ENCODE results near the gene PERM1.
"Not testable (repeated sequence)": the region's sequence is repeated elsewhere in the genome, so short reads cannot be mapped to it uniquely, and the experiment has no call there.

The PERM1 gene

DNA sequence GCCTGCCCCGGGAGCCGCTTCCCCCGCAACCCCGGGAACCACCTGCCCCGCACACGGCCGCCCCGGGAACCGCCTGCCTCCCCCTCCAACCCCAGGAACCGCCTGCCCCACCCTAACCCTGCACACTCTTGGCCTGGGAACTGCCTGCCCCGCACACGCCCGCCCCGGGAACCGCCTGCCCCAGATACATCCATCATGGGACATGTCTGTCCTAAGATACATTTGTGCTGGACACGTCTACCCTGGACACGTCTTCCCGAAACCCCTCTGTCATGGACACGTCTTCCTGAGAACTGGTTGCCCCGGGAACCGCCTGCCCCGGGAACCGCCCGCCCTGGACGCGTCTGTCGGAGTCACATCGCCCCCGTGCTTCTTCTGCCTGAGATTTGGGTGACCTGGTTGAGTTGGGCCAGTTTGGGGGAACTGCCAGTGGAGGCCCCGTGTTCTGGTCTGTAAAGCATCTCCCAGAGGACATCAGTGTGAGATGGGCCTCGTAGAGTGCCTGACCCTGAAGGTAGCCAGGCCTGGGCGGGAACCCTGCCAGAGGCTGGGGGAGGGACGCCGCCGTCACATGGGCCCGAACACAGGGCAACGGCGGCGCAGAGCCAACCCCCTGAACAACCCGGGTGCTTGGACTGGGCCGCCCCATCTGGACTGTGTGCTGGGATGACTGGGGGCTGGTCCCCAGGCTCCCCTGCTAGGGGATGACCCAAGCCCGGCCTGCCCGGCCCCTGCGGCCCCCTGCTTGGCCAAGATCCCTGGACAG is 3.6 kb downstream of the PERM1 start:
- no peak for DNase-seq

DNA sequence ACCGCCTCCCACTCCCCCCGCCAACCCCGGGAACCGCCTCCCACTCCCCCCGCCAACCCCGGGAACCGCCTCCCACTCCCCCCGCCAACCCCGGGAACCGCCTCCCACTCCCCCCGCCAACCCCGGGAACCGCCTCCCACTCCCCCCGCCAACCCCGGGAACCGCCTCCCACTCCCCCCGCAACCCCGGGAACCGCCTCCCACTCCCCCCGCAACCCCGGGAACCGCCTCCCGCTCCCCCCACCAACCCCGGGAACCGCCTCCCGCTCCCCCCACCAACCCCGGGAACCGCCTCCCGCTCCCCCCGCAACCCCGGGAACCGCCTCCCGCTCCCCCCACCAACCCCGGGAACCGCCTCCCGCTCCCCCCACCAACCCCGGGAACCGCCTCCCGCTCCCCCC is 5.1 kb downstream of the PERM1 start:
- not testable (repeated sequence) for DNase-seq

DNA sequence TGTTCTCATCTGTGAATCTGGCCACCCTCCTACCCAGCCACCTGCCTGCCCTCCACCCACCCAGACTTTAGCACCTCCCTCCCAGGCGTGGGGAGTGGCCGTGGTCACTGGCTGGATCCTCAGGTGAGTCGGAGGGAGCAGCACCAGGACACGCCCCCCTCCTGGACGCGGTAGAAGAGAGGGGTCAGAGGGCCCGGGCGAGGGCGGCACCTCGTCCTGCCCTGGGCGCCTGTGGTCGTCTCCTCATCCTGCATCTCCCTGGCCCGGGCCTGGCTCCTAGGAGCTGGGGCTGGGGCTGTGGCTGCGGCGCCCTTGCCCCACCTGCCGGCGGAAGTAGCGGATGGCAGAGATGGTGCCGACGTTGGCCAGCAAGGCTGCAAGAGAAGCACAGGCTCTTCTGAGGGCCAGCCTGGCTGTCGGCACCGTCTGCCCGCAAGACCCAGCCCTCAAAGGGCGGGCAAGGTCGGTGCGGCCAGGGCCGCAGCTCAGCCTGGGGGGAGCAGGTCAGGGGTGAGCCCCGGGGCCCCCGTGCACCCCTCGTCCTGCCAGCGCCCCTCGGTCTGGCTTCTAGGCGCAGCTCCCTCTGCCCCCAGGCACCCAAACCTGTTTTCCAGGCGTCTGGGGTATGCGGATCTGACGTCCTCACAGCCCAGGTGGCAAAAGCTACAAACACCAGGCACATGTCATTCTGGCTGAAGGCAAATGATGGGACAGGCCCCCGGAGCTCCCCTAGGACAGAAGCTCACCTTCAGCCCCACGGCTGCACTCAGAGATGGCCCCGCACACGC is 5.8 kb downstream of the PERM1 start:
- DNase-seq, result peak; percentile 49

DNA sequence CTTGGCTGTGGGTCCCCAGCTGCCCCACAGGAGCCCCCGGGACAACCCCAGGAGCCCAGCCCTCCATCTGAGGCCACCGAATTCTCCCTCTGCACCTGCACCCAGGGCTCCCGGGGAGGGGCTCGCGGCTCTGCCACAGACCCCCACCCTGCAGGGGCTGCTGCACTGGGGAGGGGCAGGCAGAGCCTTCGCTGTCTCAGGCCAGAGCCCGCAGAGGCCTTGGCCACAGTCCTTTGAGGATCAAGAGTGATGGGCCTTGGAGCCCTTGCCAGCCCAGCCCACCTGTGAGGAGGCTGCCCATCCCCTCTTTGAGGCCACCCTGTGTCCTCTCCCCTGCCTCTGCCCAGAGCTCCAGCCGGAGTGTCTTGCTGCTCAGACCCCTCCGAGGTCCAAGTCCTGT is 6.5 kb downstream of the PERM1 start:
- no peak for DNase-seq

DNA sequence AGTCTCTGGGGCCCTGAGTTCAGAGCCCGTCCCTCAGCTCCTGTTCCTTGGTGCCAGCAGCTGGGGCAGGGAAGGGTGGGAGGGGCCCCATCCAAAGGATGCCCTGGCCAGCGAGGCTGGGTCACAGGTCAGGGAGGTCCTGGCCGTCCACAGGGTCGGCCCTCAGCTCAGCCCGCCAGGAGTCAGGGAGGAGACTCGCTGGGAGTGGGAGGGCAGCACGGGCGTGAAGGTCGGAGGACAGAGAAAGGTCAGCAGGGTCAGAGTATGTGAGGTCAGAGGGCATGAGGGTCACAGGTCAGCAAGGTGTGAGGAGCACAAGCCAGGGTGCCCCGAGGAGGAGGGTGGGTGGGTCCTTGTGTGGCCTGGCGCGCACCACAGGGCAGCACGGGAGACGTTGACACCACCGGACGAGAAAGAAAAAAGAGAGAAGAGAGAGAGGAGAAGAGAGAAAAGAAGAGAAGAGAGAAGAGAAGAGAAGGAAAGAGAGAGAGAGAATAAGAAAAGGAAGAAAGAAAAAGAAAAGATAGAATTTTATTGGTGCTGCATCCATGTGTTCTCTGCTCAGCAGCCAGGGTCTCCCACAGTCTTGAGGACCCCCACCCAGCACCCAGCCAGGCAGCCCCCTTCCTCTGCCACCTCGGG is 7.1 kb downstream of the PERM1 start:
- no peak for DNase-seq

DNA sequence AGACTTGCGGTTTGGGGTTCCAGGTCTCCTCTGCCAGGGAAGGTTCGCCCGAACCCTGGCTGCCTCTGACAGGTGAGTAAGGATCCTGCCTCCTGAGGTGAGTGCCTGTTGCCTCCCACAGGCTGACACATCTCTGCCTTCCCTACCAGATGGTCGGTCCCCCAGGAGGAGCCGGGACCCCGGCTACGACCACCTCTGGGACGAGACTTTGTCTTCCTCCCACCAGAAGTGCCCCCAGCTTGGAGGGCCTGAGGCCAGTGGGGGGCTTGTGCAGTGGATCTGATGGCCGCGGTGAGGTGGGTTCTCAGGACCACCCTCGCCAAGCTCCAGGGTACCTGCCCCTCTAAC is 7.6 kb downstream of the PERM1 start:
- no peak for DNase-seq

DNA sequence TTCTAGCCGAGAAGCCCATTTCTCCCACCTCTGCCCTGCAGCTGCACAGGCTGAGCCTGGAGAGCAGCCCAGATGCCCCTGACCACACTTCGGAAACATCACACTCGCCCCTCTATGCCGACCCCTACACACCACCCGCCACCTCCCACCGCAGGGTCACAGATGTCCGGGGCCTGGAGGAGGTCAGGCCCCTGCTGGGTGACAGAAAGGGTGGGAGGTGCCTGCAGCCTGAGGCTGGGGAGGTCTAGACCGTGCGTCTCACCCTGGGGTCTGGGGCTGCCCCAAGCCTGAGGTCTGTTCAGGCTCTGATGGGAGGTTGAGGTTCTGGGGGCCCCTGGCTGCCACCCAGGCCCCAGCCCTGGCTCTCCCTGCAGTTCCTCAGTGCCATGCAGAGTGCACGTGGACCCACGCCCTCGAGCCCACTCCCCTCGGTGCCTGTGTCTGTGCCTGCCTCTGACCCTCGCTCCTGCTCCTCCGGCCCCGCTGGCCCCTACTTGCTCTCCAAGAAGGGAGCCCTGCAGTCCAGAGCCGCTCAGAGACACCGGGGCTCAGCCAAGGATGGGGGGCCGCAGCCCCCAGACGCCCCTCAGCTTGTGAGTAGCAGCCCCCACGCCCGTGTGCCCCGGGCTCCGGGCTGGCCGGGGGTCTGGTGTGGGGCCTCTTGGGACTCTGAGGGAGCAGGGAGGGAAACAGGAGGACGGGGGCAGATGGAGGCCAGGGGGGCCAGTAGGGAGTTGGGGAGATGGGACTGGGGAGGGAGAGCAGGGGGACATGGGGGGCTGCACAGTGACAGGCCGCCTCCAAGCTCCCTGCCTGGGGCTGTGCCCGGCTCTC is 8.2 kb downstream of the PERM1 start:
- DNase-seq, result no peak

DNA sequence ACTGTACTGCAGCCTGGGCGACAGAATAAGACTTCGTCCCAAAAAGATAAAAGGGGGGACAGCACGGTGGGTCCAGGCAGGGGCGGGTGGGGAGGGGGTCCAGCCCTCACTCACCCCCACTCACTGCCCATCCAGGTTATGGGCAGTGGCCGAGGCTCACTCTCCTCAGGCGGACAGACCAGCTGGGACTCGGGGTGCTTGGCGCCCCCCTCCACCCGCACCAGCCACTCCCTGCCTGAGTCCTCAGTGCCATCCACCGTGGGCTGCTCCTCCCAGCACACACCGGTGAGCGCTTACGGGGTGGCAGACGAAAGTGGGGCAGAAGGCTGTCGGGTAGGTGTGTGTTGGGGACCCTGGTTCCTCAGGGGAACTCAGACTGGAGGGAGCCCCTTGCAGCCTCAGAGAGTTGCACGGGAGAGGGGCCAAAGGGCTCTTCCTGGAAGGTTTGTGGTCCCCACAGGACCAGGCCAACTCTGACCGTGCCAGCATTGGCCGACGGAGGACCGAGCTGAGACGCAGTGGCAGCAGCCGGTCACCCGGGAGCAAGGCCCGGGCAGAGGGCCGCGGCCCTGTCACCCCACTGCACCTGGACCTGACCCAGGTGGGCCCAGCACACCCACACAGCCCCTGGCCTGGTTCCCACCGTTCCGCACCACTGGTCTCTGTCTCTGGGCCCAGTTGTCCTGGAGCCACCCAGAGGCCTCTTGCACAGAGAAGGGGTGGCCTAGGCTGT is 9.0 kb downstream of the PERM1 start:
- DNase-seq, result no peak

DNA sequence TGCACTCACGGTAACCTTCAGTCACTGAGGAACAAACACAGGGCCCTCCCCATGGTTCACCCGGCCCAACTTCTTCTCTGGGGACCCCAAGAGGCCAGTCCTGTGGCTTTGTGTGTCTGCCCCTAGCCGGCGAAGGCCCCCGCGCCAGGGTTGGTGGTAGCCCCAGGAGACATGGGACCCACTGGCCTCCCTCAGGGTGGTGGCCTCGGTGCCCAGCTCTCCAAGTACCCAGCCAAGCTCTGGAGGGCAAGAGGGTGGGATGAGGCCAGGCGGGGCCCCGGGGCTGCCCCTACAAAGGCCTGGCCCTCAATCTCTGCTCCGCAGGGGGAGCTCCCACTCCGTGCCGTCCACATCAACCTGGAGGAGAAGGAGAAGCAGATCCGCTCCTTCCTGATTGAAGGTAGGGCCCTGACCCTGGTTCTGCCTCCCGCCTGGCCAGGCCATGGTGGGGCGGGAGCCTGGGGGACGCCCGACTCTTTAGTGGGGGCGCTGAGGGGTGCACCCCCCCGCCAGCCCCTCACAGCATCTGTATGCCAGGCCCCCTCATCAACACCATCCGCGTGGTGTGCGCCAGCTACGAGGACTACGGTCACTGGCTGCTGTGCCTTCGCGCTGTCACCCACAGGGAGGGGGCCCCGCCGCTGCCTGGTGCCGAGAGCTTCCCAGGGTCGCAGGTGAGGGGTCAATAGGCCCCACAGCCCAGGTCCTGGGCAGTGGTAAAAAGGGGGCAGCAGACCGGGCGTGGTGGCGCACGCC is 10.0 kb downstream of the PERM1 start:
- no peak for DNase-seq

DNA sequence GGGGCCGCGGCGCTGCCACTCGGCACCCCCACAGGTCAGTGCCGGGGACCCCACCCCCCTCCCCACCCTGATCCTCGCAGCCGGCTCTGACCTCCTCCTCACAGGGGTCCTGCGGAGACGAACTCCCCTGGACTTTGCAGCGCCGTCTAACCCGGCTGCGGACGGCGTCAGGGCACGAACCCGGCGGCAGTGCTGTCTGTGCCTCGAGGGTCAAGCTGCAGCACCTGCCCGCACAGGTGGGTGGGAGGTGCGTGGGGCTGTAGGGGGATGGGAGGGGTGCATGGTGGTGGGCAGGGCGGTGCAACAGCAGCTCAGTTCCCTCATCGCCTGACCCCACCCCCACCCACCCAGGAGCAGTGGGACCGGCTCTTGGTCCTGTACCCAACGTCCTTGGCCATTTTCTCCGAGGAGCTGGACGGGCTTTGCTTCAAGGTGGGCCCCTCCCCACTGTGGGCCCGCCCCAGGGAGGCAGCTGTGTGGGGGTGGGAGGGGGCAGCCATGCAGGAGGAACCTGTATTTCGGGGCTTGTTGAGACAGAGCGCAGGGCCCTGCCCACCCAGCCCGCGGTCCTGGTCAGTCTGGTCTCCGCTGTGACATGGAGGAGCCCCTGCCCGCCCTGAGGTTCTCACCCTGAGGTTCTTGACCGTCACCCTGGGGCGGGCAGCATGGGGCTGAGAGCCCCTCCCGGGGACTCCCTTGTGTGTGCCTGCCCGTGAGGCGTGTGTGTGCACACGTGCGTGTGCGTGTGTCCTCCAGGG is 10.7 kb downstream of the PERM1 start:
- no peak for DNase-seq

DNA sequence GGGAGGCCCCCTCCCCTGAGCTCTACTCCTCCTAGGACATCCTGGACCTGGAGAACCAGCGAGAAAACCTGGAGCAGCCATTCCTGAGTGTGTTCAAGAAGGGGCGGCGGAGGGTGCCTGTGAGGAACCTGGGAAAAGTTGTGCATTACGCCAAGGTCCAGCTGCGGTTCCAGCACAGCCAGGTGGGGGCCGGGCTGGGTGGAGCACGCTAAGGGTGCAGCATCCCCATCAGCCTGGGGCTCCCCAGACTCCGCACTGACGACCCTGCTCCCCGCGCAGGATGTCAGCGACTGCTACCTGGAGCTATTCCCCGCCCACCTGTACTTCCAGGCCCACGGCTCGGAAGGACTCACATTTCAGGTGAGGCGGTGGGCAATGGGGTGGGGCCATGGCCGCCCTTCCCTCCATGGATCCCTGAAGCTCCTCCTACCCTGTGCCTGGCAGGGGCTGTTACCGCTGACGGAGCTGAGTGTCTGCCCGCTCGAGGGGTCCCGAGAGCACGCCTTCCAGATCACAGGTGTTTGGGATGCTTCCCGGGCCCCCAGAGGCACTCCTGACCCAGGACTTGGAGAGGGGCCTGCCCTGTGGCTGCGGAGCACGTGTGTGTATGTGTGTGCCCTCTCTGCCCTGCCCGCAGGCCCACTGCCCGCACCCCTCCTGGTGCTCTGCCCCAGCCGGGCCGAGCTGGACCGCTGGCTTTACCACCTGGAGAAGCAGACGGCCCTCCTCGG is 11.5 kb downstream of the PERM1 start:
- DNase-seq, result no peak

DNA sequence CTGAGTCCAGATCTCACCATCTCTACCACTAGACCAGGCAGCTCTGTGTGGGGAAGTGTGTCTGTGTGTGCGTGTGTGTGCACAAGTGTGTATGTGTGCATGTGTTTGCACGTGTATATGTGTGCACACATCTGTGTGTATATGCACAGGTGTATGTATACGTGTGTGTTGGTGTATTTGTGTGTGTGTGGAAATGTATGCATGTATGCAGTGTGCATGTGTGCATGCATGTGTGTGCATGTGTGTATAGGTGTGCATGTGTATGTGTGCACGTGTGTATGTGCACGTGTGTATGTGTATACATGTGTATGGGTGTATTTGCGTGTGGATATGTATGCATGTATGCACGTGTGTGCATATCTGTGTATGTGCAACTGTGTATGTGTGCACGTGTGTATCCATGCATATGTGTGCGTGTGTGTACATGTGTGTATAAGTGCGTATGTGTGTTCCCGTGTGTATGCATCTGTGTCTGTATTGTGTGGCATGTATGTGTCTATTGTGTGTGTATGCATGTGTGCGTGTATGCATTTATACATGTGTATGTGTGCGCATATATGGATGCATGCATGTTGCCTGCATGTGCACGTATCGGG is 12.5 kb downstream of the PERM1 start:
- DNase-seq, result no peak

DNA sequence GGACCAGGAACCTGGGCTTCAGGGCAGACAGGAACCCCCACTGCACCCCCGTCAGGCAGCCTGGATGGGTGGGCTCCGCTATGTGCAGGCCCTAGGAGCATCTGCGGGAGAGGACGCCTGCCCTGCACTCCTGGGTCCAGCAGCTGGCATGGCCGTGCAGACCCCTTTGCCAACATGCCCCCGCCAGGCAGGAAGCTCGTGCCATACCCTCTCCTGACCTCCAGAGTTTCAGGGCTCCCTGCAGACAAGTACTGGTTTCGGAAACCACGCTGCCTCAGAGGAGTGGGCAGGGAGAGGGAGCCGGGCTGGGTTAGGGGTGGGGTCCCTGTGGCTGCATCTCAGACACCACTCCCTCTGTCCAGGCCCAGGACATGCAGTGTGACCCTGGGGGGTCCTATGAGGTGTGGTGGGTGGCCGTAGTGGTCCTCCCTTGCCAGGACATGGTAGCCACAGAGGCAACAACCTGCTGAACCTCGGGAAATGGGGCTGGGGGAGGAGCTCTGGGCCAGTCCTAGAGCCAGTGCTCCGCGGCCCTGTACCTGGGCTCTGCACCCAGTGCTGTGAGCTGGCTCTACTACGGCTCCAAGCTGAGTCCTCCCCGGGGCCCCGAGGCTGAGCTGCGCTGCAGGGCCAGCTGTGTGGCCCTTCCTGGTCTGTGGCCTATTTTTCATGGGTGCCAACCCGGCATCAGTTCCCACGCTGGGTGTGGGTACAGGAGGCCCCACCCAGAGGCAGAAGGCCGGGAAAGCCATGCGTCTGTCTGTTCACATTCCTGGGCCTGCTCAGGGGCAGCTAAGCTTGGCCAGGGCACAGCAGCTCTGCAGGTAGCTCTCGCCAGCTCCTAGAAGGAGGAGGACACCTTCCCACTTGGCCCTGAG is 14.2 kb downstream of the PERM1 start:
- no peak for DNase-seq

DNA sequence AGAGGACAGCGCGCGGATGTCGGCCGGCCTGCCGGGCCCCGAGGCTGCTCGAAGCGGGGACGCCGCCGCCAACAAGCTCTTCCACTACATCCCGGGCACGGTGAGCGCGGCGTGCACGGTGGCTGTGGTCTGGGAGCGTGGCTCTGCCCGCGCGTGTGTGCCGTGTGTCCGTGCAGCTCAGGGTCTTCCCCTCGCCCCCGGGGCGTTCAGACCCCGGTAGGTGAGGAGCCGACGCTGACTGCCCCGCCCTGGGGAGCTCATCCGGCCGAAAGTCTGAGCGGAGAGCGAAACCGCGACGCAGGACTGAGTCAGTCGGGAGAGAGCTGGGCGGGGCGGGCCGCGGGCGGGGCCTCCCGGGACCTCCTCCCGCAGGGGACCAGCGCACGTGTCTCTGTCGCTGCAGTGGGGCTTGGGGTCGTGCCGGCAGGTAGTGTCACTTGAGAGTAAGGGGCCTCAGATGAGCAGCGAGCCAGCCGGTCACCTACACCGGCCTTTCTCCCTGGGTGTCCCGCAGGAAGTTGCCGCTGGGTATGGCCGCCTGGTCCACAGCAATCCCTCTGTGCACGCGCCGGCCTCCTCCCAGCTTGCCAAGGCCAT is 15.1 kb downstream of the PERM1 start:
- no peak for DNase-seq

DNA sequence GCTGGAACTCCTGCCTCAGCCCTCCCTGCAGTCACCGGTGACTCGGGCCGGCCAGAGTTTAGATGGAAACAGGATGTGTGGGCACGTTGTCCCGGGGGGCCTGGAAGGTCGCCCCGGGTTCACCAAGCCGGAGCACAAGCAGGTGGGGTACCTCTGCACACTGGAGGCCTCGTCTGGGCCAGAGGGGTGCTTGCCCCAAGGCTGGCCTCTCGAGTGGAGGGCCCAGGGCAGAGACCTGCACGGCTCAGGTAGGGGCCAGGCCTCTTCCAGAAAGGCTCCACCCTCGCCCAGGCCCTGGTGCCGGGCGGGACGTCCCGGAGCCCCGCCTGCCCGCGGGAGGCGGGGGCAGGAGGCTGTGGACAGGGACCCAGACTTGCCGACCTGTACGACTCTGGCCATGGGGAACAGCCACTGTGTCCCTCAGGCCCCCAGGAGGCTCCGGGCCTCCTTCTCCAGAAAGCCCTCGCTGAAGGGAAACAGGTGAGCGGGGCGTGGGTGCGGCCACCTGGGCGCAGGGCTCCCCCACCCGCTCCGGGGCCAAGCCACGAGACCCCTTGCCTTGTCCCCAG is 15.7 kb downstream of the PERM1 start, which contains the start of gene PLEKHN1:
TSS of gene PLEKHN1 (plus strand) at position 348 of the 569 bp plus-strand sequence. CDS start at position 398, 50 bp downstream.
- DNase-seq, result no peak

DNA sequence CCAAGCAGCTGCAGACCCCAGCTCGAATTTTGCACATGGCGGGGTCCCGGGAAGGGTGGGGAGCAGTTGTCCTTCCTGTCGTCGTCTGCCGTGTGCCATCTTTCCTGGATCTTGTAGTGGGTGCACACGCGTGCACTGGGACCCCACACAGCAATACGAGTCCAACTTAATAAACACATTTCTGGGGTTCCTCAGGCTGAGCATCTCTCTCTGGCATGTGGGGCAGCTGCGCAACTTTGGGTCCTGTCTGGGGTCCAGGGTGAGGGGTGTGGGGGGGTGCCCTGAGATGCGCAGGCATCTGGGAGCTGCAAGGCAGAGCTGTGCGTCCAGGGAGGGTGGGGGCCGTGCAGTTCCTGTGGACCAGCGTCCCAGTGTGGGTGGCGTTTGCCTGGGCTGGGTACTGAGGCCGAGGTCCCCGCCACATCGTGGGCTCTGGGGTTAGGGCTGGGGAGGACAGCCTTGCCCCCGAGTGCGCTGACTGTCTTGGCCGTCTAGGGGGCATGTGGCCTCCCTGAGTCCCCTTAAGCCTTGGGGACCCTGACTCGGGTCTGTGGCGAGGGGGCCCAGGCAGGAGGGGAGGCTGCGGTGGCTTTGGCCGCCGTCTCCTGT is 16.3 kb downstream of the PERM1 start:
- DNase-seq, result no peak
